HG02840 (cell line): Measurements from ENCODE around the gene RTL1.

Experiments used
- ATAC-seq: cut with Tn5 transposase; IDR thresholded peaks from one replicate; pipeline ENCODE4 v1.9.1; 2021; ENCODE audit warnings: mild to moderate bottlenecking, moderate library complexity, moderate number of reproducible peaks; ENCODE audit not compliant: unreplicated experiment, low FRiP score

The RTL1 gene

DNA sequence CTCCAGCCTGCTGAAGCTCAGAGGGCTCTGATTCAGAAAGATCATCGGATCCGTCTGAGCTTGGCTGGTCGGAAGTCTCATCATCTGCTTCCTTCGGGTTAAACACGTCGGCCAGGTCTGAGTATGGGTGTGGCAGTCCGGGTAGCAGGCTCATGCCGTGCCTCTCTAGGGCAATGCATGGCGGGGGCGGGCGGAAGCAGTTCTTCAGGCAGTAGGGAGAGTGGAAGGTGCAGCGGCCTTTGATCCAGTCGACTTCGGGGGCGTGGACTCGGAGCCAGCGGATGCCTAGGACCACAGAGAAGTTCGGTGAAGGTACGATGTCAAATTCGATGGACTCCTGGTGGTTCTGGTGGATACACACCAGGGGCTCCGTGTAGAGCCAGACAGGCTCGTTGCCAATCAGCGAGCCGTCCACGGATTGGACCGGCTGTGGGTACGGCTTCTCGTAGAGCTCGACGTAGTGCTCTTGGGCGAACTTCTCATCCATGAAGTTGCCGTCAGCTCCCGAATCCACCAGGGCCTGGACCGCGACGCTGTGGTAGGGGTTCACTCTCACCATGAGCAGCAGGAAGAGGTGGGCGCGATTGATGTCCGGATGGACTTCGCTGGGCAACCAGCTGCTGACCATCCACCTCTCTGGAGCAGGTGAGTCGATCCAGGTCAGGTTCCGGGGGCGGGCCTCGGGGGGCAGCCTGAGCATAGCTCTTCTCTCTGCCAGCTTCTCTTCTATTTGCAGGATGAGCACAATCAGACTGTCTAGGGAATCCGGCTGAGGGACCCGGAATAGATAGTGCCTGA, 20.3 kb downstream of the RTL1 start:
- no peak for ATAC-seq

GRCh38 chr14:100882026-100882967, 21.2 kb downstream of the RTL1 start:
- no peak for ATAC-seq

DNA sequence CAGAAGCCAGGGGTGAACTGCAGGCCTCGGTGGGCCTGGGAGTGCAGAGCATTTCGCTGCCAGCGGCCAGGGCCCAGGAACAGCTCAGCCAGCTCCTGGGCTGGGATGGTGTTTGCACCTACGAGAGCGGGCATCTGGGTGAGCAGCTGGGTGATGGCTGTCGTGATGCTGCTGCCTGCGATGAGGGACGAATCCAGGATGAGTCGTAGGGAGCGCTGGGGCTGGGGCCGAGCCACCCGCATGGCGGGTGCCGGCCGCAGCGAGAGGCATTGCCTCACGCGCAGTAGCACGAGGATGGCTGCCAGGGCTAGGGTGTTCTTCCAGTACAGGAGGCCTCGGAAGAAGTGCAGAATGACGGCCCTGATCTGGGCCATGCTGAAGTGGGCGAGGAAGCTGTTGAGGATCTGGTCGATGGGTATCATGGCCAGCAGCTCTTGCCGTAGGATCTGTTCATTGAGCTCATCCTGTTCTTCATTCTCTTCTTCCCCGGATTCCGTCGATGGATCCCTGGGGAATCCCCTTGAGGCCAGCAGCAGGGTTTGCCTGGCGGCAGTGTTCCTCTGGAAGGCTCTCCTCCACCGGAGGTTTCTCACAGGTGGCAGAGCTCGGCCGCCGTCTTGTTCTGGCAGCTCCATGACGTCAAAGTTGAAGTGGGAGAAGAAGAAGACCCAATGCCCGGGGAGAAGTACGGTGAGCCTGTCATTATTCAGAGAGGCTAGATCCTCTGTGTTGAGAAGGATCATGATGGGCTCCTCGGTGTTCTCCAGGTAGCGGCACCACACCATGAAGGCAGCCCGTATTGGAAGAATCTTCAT, 22.1 kb downstream of the RTL1 start:
- no peak for ATAC-seq

GRCh38 chr14:100880271-100881101, 23.0 kb downstream of the RTL1 start:
- no peak for ATAC-seq

DNA sequence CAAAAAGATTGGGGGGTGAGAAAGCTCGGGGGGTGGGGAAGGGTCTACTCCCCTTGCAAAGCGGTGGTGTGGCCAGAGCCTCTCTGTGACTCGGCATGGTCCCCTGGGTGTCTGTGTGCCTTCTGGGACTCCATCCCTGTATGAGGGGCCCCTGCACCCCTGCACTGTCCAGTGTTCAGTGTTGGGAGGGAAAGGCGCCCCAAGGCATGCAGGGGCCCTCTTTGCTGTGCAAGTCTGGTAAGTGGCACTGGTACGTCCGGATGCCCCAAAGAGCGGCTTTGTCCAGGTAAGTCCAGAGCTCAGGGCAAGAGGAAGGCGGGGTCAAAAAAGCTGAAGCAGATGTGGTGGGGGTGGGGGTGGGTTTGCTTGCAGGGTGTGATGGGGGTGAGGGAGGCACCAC, 23.7 kb downstream of the RTL1 start:
- no peak for ATAC-seq

DNA sequence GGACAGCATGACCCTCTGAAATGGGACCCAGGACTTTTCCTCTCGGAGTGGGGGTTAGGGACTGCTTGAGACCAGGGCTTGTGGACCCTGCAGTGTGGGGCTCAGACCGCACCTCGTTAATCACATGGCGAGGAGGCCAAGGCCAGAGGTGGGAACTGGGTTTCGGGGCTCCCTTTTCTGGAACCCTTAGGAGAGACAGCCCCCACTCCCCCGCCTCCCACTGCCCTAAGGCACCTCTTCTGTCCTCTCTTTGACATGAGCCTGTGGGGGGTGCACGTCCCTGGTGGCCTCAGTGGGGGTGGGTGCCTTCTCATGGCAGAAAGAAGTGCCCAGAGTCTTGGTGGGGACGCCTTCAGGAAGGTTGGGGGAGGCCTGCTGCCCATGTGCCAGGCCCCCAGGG, 24.3 kb downstream of the RTL1 start:
- no peak for ATAC-seq

- no peak for ATAC-seq
Observed at GRCh38 chr14:100878271-100879146, 25.0 kb downstream of the RTL1 start.

DNA sequence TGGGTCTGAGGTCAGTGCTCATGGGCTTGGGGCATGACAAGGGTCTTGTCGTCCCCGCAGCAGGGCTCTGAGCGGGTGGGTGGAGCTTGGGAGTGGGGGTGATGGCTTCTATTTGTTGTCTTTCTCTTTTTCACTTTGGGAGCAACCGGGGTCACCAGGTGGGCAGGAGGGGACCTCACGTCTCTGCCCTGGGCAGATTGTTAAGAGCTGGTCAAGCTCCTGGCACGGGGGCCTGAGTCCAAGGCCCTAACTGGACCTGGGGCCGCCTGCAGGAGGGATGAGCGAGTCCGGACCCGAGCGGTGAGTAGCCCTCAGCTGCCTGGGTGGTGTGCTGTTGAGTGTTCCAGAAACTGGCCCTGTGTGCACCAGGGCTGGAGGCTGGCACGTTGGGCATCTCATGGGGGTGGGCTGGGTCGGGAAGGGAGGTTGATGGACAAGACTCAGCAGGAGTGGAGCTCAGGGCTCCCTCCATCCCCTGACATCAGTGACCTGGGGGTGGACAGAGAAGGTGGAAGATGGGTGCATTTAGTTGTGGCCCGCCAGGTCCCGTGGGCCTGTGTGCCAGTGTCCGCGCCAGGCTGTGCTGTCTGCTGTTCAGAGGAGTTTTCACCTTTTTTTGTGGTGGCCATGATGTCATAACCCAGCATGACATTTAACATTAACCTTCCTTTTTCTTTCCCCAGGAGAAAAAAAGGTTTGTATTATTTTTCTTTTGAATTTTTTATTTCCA, 27.5 kb downstream of the RTL1 start:
- no peak for ATAC-seq

DNA sequence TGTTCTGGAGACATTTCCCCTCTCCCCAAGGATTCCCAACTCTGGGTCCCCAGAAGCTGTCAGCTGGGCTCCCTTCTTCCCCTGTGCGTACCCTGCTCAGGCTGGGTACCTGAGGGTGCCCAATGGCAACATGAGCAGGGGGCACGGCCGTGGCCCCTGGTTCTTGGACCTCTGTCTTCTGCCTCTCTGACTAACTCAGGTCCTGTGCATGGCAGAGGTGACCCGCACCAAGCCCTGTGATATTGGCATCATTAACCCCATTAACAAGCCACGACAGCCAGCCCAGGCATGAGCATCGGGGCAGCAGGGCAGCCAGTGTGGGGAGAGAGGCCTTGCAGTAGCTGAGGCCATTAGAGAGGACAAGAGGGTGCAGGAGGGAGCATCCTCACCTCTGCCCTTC, 28.4 kb downstream of the RTL1 start:
- ATAC-seq = no peak

DNA sequence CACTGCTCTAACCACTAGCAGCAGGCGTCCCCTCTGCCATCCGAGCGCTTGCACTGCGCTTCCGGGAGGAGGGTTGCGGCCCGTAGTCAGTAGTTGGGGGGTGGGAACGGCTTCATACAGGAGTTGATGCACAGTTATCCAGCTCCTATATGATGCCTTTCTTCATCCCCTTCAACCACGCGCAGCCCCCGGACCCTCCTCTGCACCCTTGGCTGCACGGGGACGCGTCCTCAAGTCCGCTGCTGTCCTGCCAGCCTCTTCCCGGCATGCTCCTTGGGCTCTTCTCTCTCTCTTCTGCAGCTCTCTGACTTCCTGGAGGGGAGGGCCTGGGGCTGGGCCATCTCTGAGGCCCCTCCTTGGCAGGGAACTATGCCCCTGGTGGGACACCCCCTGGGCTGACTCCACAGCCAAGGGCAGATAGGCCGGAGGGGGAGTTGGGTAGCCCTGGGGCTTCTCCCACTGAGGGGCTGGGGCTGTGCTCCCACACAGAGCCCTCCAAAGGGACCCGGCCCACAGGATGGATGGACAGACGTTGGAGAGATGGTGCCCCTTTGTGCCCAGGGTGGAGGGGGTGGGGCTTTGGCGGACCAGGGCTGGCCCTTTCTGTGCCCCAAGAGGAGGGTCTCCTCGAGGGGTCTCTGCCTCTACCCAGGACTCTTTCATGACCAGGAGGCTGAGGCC, 29.0 kb downstream of the RTL1 start:
- ATAC-seq = no peak

- ATAC-seq = no peak
Observed at GRCh38 chr14:100874051-100874410, 29.5 kb downstream of the RTL1 start.

GRCh38 chr14:100873096-100873482, 30.4 kb downstream of the RTL1 start:
- no peak for ATAC-seq

DNA sequence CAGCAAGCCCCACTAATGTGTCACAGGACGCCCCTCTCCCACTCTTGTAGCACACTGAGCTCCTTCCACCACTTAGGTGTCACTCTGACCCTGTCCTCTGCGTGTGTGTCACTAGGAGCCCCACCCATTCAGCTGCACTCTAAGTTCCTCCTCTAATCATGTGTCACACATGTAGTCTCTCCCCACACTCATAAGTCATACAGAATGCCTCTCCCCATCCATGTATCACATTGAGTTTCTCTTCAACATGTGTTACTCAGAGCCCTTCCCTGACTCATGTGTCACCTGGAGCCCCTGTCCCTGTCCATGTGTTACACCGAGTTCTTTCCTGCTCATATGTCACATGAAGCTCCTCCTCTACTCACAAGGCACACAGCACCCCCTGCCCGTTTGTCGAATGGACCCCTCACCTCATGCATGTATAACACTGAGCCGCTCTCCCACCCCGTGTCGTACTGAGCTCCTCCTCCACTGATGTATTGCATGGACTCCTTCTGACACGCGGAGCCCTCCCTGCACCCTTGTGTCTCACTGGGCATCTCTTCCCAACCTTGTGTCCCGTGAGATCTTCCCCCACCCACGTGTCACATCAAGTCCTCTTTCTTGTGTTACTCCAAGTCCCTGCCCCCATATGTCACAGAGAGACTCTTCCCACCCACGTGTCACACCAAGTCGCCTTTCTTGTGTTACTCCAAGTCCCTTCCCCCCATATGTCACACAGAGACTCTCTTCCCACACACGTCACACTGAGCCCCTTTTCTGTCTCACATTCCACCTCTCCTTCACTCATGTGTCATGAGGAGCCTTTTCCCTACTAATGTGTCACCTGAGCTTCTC, 31.0 kb downstream of the RTL1 start:
- no peak for ATAC-seq

GRCh38 chr14:100871234-100872186, 32.0 kb downstream of the RTL1 start:
- ATAC-seq = no peak

- ATAC-seq = no peak
Observed at GRCh38 chr14:100868621-100869370, 34.7 kb downstream of the RTL1 start.
